Type B pancreatic cell (in vitro differentiated cells): Measurements from ENCODE around the gene PGS1. TPM values are rescaled to one million over a fixed set of nuclear protein-coding genes. Genes with fewer than 3 reads are reported as not detected.

Source experiments
- DNase-seq: peaks from one replicate; pipeline ENCODE4 v3.0.0; 2021; ENCODE audit warnings: mixed read lengths; ENCODE audit not compliant: unreplicated experiment; ENCODE audit errors: extremely low spot score
- H3K27ac Mint-ChIP-seq: 2 replicates; pipeline ENCODE4 v1.8.0; 2021; ENCODE audit warnings: mild to moderate bottlenecking, mixed read lengths
- H3K27me3 Mint-ChIP-seq: 2 replicates; pipeline ENCODE4 v1.8.0; 2021; ENCODE audit warnings: mixed read lengths
- H3K36me3 Mint-ChIP-seq: 2 replicates; pipeline ENCODE4 v1.8.0; 2021; ENCODE audit warnings: mixed read lengths
- H3K4me1 Mint-ChIP-seq: one replicate; pipeline ENCODE4 v1.8.0; 2021; ENCODE audit warnings: mixed read lengths; ENCODE audit not compliant: unreplicated experiment
- H3K4me3 Mint-ChIP-seq: 2 replicates; pipeline ENCODE4 v1.8.0; 2021; ENCODE audit warnings: mild to moderate bottlenecking, mixed read lengths
- H3K9me3 Mint-ChIP-seq: 2 replicates; pipeline ENCODE4 v1.8.0; 2021; ENCODE audit warnings: mixed read lengths
- CTCF ChIP-seq: fragments of 200-600 bp; sonication (generic); conservative IDR thresholded peaks from 2 replicates; pipeline ENCODE4 v1.5.0; 2021; ENCODE audit warnings: antibody characterized with exemption, mild to moderate bottlenecking
- total RNA-seq: library from RNA; stranded (reverse); gene quantifications from 2 replicates; pipeline ENCODE4 v1.2.1, GENCODE V29; 2021; ENCODE audit warnings: low replicate concordance

PGS1 gene
- total RNA-seq, 1 donor from 2014 or later: 54.8 TPM

- no peak for TF ChIP-seq CTCF
- H3K4me3 Mint-ChIP-seq: no peak overlapping the region
- H3K4me1 Mint-ChIP-seq: peaks cover 10% of the 10 kb centered on the region
- peaks cover 3% of the 10 kb centered on the region for H3K27me3 Mint-ChIP-seq
- H3K27ac Mint-ChIP-seq: peak overlapping the region; percentile 74
- H3K9me3 Mint-ChIP-seq: no peaks in the 10 kb centered on the region
- no peaks in the 10 kb centered on the region for H3K36me3 Mint-ChIP-seq
- DNase-seq: no peak
Observed at GRCh38 chr17:78438694-78439325, 60.4 kb downstream of the PGS1 start.

GRCh38 chr17:78441271-78441971 is 63.0 kb downstream of the PGS1 start:
- no peak overlapping the region for H3K27ac Mint-ChIP-seq
- no peaks in the 10 kb centered on the region for H3K9me3 Mint-ChIP-seq
- no peaks in the 10 kb centered on the region for H3K27me3 Mint-ChIP-seq
- H3K4me3 Mint-ChIP-seq: no peak overlapping the region
- no peak for TF ChIP-seq CTCF
- peaks cover 4% of the 10 kb centered on the region for H3K4me1 Mint-ChIP-seq
- no peaks in the 10 kb centered on the region for H3K36me3 Mint-ChIP-seq
- DNase-seq: no peak

- Mint-ChIP-seq H3K27me3 (no peaks in the 10 kb centered on the region), H3K9me3 (no peaks in the 10 kb centered on the region), H3K4me3 (no peak overlapping the region), H3K4me1 (peaks cover 4% of the 10 kb centered on the region), H3K36me3 (no peaks in the 10 kb centered on the region), H3K27ac (no peak overlapping the region)
- no peak for DNase-seq
- TF ChIP-seq CTCF: no peak
Observed at GRCh38 chr17:78442648-78443218, 64.3 kb downstream of the PGS1 start.

GRCh38 chr17:78444392-78444791 is 65.9 kb downstream of the PGS1 start:
- H3K36me3 Mint-ChIP-seq: no peaks in the 10 kb centered on the region
- no peak overlapping the region for H3K4me3 Mint-ChIP-seq
- no peak for DNase-seq
- no peak for TF ChIP-seq CTCF
- H3K4me1 Mint-ChIP-seq: peaks cover 4% of the 10 kb centered on the region
- no peak overlapping the region for H3K27ac Mint-ChIP-seq
- no peaks in the 10 kb centered on the region for H3K27me3 Mint-ChIP-seq
- H3K9me3 Mint-ChIP-seq: no peaks in the 10 kb centered on the region

- no peak for DNase-seq
- Mint-ChIP-seq H3K9me3 (no peaks in the 10 kb centered on the region), H3K36me3 (no peaks in the 10 kb centered on the region), H3K4me1 (peaks cover 4% of the 10 kb centered on the region), H3K27me3 (no peaks in the 10 kb centered on the region), H3K4me3 (no peak overlapping the region), H3K27ac (no peak overlapping the region)
- no peak for TF ChIP-seq CTCF
Observed at GRCh38 chr17:78446833-78447232, 68.4 kb downstream of the PGS1 start.
